Endodermal cell (in vitro differentiated cells): ENCODE data around the gene RPS28. TPM values are rescaled to one million over a fixed set of nuclear protein-coding genes. Genes with fewer than 3 reads are reported as not detected.
A peak's percentile ranks its signal among the peaks of the same experiment; 100 is the strongest.
"Not testable (repeated sequence)": the region's sequence is repeated elsewhere in the genome, so short reads cannot be mapped to it uniquely, and the experiment has no call there.

Source experiments
- DNase-seq: peaks from one replicate; pipeline ENCODE4 v3.0.0-alpha.2; 2017
- H3K27ac ChIP-seq: 2 replicates; pipeline ENCODE4 v1.5.1; 2013; ENCODE audit warnings: mild to moderate bottlenecking, low read depth, low read length, moderate library complexity
- H3K27me3 ChIP-seq: 2 replicates; pipeline ENCODE4 v1.6.1; 2013; ENCODE audit warnings: mild to moderate bottlenecking, low read length, moderate library complexity; ENCODE audit not compliant: insufficient read depth, control insufficient read depth, poor library complexity, severe bottlenecking
- H3K36me3 ChIP-seq: 2 replicates; pipeline ENCODE4 v1.7.0; 2013; ENCODE audit warnings: mild to moderate bottlenecking, low read length, moderate library complexity; ENCODE audit not compliant: control insufficient read depth, insufficient read depth
- H3K4me1 ChIP-seq: one replicate; pipeline ENCODE4 v1.7.0; 2013; ENCODE audit warnings: low read length; ENCODE audit not compliant: control insufficient read depth, insufficient read depth
- H3K4me3 ChIP-seq: 2 replicates; pipeline ENCODE4 v1.5.1; 2013; ENCODE audit warnings: mild to moderate bottlenecking, low read length, moderate library complexity
- H3K9ac ChIP-seq: 2 replicates; pipeline ENCODE4 v1.6.1; 2013; ENCODE audit warnings: mild to moderate bottlenecking, low read length, moderate library complexity; ENCODE audit not compliant: poor library complexity, severe bottlenecking; ENCODE audit errors: extremely low read depth
- H3K9me3 ChIP-seq: 2 replicates; pipeline ENCODE4 v1.6.1; 2013; ENCODE audit warnings: mild to moderate bottlenecking, low read length, moderate library complexity; ENCODE audit not compliant: control insufficient read depth
- H3K27ac Mint-ChIP-seq: 2 replicates; pipeline ENCODE4 v1.8.0; 2020; ENCODE audit warnings: mixed read lengths
- H3K27me3 Mint-ChIP-seq: 2 replicates; pipeline ENCODE4 v1.8.0; 2021; ENCODE audit warnings: mild to moderate bottlenecking, mixed read lengths; ENCODE audit not compliant: insufficient read depth
- H3K36me3 Mint-ChIP-seq: 2 replicates; pipeline ENCODE4 v1.8.0; 2020; ENCODE audit warnings: low read depth, mixed read lengths
- H3K4me1 Mint-ChIP-seq: 2 replicates; pipeline ENCODE4 v1.8.0; 2020; ENCODE audit warnings: mixed read lengths
- H3K4me3 Mint-ChIP-seq: 2 replicates; pipeline ENCODE4 v1.8.0; 2020; ENCODE audit warnings: mild to moderate bottlenecking, moderate library complexity, mixed read lengths
- H3K9me3 Mint-ChIP-seq: 2 replicates; pipeline ENCODE4 v1.8.0; 2020; ENCODE audit warnings: mild to moderate bottlenecking, mixed read lengths
- WGBS, 2 experiments: methylation state at CpG; one replicate each; pipeline versions ENCODE4 v1.1.5 to v1.1.7; 2013; ENCODE audit warnings: missing lambda C conversion rate in 2 of 2, mixed read lengths in 1 of 2; ENCODE audit not compliant: insufficient coverage in 1 of 2, insufficient read length in 1 of 2; 5-methylcytosine and 5-hydroxymethylcytosine counted together
- total RNA-seq, 2 donors: library from RNA; stranded (reverse); fragmentation: NEBNext Ultra II Directional in 1 of 2; extraction: Animal tissue kit (Norgen Biotek cat#: 25700) in 1 of 2; gene quantifications; 2 replicates in 1 of 2; 3 replicates in 1 of 2; pipeline ENCODE4 v1.2.1, GENCODE V29; 2021
- TF ChIP-seq, protein P1 (sequence below): fragments of 200-600 bp; sonication (generic); conservative IDR thresholded peaks from 2 replicates; pipeline ENCODE4 v1.5.0; 2021; ENCODE audit warnings: antibody characterized with exemption, mild to moderate bottlenecking

RPS28 gene
- total RNA-seq, 2 donors from 2014 or later: 1,512 to 1,809 TPM

DNA sequence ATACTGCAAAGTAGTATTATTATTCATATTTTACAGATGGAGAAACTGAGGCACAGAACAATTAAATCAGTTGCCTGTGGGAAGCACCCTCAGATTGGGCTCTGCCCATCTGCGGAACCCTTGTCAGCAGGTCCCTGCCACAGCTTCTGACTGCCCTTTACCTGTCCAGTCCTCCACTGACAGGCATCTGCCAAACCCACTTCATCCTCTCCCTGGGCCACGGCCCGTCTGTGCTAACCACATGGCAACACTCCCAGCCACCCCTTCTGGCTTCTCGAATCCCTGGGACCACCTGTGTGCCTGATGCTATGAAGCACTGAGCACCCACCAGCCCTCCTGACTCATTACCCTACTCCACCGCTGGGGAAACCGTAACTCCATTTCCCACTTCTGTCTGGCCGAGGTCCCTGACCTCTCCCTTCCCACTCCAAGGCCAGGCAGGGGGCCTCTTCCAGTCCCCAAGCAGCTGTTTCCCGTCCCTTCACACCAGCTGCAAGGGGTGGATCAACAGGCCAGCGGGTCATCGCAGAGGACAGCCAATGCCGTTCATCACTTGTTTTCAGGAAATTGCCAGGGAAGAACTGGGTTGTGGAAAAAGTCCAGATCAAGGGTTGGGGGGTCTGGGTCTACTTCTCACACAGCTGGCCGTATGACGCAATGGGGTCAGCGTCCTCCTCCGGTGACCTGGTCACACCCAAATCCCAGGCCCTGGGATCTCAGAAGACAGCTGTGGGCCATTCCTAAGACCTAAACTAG is 19.2 kb downstream of the RPS28 start:
- DNase-seq: peak; percentile 82
- no peaks in the 10 kb centered on the region for H3K9me3 Mint-ChIP-seq
- TF ChIP-seq, protein P1, sequence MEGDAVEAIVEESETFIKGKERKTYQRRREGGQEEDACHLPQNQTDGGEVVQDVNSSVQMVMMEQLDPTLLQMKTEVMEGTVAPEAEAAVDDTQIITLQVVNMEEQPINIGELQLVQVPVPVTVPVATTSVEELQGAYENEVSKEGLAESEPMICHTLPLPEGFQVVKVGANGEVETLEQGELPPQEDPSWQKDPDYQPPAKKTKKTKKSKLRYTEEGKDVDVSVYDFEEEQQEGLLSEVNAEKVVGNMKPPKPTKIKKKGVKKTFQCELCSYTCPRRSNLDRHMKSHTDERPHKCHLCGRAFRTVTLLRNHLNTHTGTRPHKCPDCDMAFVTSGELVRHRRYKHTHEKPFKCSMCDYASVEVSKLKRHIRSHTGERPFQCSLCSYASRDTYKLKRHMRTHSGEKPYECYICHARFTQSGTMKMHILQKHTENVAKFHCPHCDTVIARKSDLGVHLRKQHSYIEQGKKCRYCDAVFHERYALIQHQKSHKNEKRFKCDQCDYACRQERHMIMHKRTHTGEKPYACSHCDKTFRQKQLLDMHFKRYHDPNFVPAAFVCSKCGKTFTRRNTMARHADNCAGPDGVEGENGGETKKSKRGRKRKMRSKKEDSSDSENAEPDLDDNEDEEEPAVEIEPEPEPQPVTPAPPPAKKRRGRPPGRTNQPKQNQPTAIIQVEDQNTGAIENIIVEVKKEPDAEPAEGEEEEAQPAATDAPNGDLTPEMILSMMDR: peak; percentile 58
- H3K9me3 ChIP-seq: no peaks in the 10 kb centered on the region
- H3K4me3 Mint-ChIP-seq: no peak overlapping the region
- no peak overlapping the region for H3K9ac ChIP-seq
- no peaks in the 10 kb centered on the region for H3K36me3 Mint-ChIP-seq
- no peaks in the 10 kb centered on the region for H3K4me1 ChIP-seq
- WGBS, 2 experiments: 57 to 71% methylated on average over 15 of the region's 15 CpGs
- H3K27me3 ChIP-seq: peaks cover 33% of the 10 kb centered on the region
- H3K36me3 ChIP-seq: no peaks in the 10 kb centered on the region
- no peak overlapping the region for H3K4me3 ChIP-seq
- peaks cover 4% of the 10 kb centered on the region for H3K4me1 Mint-ChIP-seq
- H3K27me3 Mint-ChIP-seq: peaks cover 60% of the 10 kb centered on the region
- no peak overlapping the region for H3K27ac ChIP-seq
- H3K27ac Mint-ChIP-seq: no peak overlapping the region

DNA sequence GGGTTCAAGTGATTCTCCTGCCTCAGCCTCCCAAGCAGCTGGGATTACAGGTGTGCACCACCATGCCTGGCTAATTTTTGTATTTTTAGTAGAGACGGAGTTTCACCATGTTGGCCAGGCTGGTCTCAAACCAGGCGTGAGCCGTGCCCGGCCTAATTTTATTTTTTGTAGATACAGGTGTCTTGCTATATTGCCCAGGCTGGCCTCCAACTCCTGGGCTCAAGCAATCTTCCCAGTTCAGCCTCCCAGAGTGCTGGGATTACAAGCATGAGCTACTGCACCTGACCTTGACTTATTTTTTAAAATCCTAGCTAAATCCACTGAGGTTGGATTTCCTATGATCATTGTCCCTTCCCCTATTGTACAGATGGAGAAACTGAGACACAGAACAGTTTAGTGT is 20.2 kb downstream of the RPS28 start:
- H3K36me3 ChIP-seq, H3K27ac Mint-ChIP-seq, H3K9ac ChIP-seq, H3K9me3 ChIP-seq, H3K4me1 ChIP-seq, H3K4me3 ChIP-seq, H3K9me3 Mint-ChIP-seq, H3K4me1 Mint-ChIP-seq, H3K36me3 Mint-ChIP-seq, H3K27ac ChIP-seq, H3K4me3 Mint-ChIP-seq: not testable (repeated sequence)
- H3K27me3 ChIP-seq: peaks cover 23% of the 10 kb centered on the region
- H3K27me3 Mint-ChIP-seq: peaks cover 50% of the 10 kb centered on the region
- WGBS, 2 experiments: 85 to 89% methylated on average over 4 of the region's 4 CpGs
- peak; percentile 26 for DNase-seq

- Mint-ChIP-seq H3K9me3 (no peaks in the 10 kb centered on the region), H3K36me3 (no peaks in the 10 kb centered on the region), H3K27ac (no peak overlapping the region), H3K4me1 (peaks cover 4% of the 10 kb centered on the region), H3K27me3 (peaks cover 42% of the 10 kb centered on the region), H3K4me3 (peak overlapping the region; percentile 56)
- Histone ChIP-seq H3K4me1 (no peaks in the 10 kb centered on the region), H3K9ac (no peak overlapping the region), H3K27ac (no peak overlapping the region), H3K27me3 (peaks cover 20% of the 10 kb centered on the region), H3K36me3 (no peaks in the 10 kb centered on the region), H3K4me3 (no peak overlapping the region), H3K9me3 (no peaks in the 10 kb centered on the region)
- 47 to 57% methylated on average over 4 to 14 of the region's 14 CpGs for WGBS, 2 experiments
- TF ChIP-seq, protein P1: no peak
- DNase-seq: peak; percentile 66
Measured at GRCh38 chr19:8342316-8342683, 21.0 kb downstream of the RPS28 start.
